ENCODE measurements around the gene COMMD9. TPM values are rescaled to one million over a fixed set of nuclear protein-coding genes. Genes with fewer than 3 reads are reported as not detected.

The COMMD9 gene
- total RNA-seq, 1 donor from 2014 or later, result 53.5 TPM

- TF ChIP-seq CTCF (IDR thresholded peaks at IDR 0.05; ENCODE audit: unreplicated experiment), result no peak
- H3K4me3 Mint-ChIP-seq, result no peak overlapping the region
- no peaks in the 10 kb centered on the region for H3K36me3 Mint-ChIP-seq
- no peaks in the 10 kb centered on the region for H3K27me3 Mint-ChIP-seq (ENCODE audit: low read depth)
- no peaks in the 10 kb centered on the region for H3K9me3 Mint-ChIP-seq
- H3K4me1 Mint-ChIP-seq, result peaks cover 23% of the 10 kb centered on the region
- no peak for DNase-seq (ENCODE audit: low spot score in 2 of 2, unreplicated experiment in 2 of 2)
- no peak overlapping the region for H3K27ac Mint-ChIP-seq
Measured at GRCh38 chr11:36264011-36264972, 24.9 kb downstream of the COMMD9 start.

GRCh38 chr11:36261094-36261493 lies 28.1 kb downstream of the COMMD9 start:
- no peak for DNase-seq (ENCODE audit: low spot score in 2 of 2, unreplicated experiment in 2 of 2)
- Mint-ChIP-seq H3K27me3 (ENCODE audit: low read depth) (no peaks in the 10 kb centered on the region), H3K9me3 (no peaks in the 10 kb centered on the region), H3K4me3 (no peak overlapping the region), H3K4me1 (peaks cover 48% of the 10 kb centered on the region), H3K27ac (no peak overlapping the region), H3K36me3 (no peaks in the 10 kb centered on the region)
- TF ChIP-seq CTCF (IDR thresholded peaks at IDR 0.05; ENCODE audit: unreplicated experiment), result no peak

- Mint-ChIP-seq H3K4me1 (peaks cover 41% of the 10 kb centered on the region), H3K9me3 (no peaks in the 10 kb centered on the region), H3K27ac (no peak overlapping the region), H3K36me3 (no peaks in the 10 kb centered on the region), H3K4me3 (no peak overlapping the region), H3K27me3 (ENCODE audit: low read depth) (no peaks in the 10 kb centered on the region)
- TF ChIP-seq CTCF (IDR thresholded peaks at IDR 0.05; ENCODE audit: unreplicated experiment), result peak; percentile 48
- DNase-seq (ENCODE audit: low spot score in 2 of 2, unreplicated experiment in 2 of 2), result peak in 1 of 2 experiments; percentile 64
Measured at GRCh38 chr11:36258730-36259360, 30.4 kb downstream of the COMMD9 start.

GRCh38 chr11:36257351-36257750 lies 31.9 kb downstream of the COMMD9 start:
- Mint-ChIP-seq H3K4me1 (peaks cover 44% of the 10 kb centered on the region), H3K4me3 (no peak overlapping the region), H3K9me3 (no peaks in the 10 kb centered on the region), H3K36me3 (no peaks in the 10 kb centered on the region), H3K27me3 (ENCODE audit: low read depth) (no peaks in the 10 kb centered on the region), H3K27ac (peak overlapping the region; percentile 89)
- DNase-seq (ENCODE audit: low spot score in 2 of 2, unreplicated experiment in 2 of 2), result no peak
- TF ChIP-seq CTCF (IDR thresholded peaks at IDR 0.05; ENCODE audit: unreplicated experiment), result no peak

- Mint-ChIP-seq H3K4me1 (peaks cover 34% of the 10 kb centered on the region), H3K27ac (no peak overlapping the region), H3K36me3 (peaks cover 5% of the 10 kb centered on the region), H3K9me3 (peaks cover 16% of the 10 kb centered on the region), H3K4me3 (no peak overlapping the region), H3K27me3 (ENCODE audit: low read depth) (no peaks in the 10 kb centered on the region)
- DNase-seq (ENCODE audit: low spot score in 2 of 2, unreplicated experiment in 2 of 2), result no peak
- TF ChIP-seq CTCF (IDR thresholded peaks at IDR 0.05; ENCODE audit: unreplicated experiment), result no peak
Measured at GRCh38 chr11:36254713-36255112, 34.5 kb downstream of the COMMD9 start.
